ENCODE data around the gene B3GAT1.

Gene B3GAT1

DNA sequence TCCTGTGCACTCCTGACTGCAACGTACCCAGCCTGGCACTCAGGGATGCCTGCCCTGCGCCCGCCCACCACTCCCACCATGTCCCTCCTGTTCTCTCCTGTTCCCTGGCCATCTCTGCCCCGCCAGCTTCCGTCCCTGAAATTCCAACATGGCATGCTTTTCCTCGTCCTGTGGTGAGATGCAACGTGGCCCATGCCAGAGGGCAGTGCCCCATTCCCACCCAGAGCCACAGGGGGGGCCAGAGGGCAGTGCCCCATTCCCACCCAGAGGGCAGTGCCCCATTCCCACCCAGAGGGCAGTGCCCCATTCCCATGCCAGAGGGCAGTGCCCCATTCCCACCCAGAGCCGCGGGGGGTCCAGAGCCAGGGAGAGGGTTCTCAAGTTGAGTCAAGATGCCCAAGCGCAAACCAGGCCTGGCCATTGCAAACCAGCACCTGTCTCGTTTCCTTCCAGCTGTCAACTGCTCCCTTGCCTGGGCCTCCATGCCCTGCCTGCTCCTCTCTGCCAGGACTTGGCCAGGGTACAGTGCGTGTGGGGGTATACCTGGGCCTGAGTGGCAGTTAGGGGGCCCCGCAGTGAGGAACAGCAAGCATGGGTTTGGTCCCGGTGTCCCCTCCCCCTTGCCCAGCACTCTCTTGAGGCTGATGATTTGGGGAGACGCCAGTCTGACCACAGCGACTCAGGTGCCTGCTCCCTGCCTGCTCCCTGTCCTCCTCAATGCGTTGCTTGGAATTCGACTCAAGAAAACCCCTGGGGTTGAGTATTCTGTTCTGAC, 14.6 kb downstream of the B3GAT1 start:
- DNase-seq = no peak
- no peak overlapping the region for H3K27ac ChIP-seq
- no peak overlapping the region for H3K4me3 ChIP-seq (ENCODE audit: low read depth, low read length)
- in situ Hi-C loops (cut with HindIII; ENCODE audit: low pct_ligation_motif_present, low sequenced_read_pairs) = no loop called here
- TF ChIP-seq, protein P1, sequence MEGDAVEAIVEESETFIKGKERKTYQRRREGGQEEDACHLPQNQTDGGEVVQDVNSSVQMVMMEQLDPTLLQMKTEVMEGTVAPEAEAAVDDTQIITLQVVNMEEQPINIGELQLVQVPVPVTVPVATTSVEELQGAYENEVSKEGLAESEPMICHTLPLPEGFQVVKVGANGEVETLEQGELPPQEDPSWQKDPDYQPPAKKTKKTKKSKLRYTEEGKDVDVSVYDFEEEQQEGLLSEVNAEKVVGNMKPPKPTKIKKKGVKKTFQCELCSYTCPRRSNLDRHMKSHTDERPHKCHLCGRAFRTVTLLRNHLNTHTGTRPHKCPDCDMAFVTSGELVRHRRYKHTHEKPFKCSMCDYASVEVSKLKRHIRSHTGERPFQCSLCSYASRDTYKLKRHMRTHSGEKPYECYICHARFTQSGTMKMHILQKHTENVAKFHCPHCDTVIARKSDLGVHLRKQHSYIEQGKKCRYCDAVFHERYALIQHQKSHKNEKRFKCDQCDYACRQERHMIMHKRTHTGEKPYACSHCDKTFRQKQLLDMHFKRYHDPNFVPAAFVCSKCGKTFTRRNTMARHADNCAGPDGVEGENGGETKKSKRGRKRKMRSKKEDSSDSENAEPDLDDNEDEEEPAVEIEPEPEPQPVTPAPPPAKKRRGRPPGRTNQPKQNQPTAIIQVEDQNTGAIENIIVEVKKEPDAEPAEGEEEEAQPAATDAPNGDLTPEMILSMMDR (IDR thresholded peaks at IDR 0.05; ENCODE audit: low read depth, low read length, missing control alignments) = no peak
- no peaks in the 10 kb centered on the region for H3K27me3 ChIP-seq (replicated peaks)
- H3K36me3 ChIP-seq (replicated peaks) = no peaks in the 10 kb centered on the region

DNA sequence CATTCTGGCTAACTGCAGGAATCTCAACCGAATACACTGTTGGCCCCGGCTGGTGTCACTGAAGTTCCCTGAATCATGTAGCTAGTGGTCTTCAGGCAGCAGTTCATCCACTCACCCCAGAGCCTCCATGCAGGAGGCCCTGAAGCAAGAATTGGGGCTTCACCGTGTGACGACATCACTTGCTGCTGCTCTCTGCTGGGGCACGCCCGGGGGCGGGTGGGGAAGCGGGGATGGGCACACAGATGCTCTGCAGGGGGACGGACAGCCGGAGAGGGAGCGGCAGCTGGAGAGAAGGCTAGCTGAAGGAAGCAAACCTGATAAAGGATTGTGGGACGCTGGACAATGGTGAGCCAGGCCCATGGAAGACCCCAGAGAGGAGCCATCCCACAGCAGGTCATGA, 17.0 kb downstream of the B3GAT1 start:
- Histone ChIP-seq H3K27me3 (replicated peaks) (no peaks in the 10 kb centered on the region), H3K4me3 (ENCODE audit: low read depth, low read length) (no peak overlapping the region), H3K27ac (no peak overlapping the region), H3K36me3 (replicated peaks) (no peaks in the 10 kb centered on the region)
- in situ Hi-C loops (cut with HindIII; ENCODE audit: low pct_ligation_motif_present, low sequenced_read_pairs) = no loop called here
- TF ChIP-seq, protein P1 (IDR thresholded peaks at IDR 0.05; ENCODE audit: low read depth, low read length, missing control alignments) = no peak
- DNase-seq = no peak

DNA sequence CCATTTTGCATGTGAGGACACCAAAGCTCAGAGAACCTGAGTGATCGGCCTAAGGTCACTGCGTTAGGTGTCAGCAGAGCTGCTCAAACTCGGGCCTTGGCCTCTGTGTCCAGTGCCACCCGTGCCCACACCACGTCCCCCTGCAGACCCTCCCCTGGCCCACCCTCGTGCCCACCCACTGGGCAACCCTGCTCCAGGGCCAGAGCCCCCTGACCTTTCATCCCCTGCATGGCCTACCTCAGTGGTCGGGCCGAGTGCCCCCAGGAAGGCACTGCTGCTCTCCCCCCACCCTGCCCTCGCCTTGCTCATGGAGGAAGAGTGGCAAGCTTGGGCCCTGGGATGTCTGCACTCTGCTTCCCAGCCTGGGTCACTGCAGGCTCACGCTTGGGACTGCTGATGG, 17.7 kb downstream of the B3GAT1 start:
- H3K27me3 ChIP-seq (replicated peaks) = no peaks in the 10 kb centered on the region
- H3K36me3 ChIP-seq (replicated peaks) = no peaks in the 10 kb centered on the region
- H3K4me3 ChIP-seq (ENCODE audit: low read depth, low read length) = no peak overlapping the region
- DNase-seq = no peak
- H3K27ac ChIP-seq = no peak overlapping the region
- TF ChIP-seq, protein P1 (IDR thresholded peaks at IDR 0.05; ENCODE audit: low read depth, low read length, missing control alignments) = no peak
- in situ Hi-C loops (cut with HindIII; ENCODE audit: low pct_ligation_motif_present, low sequenced_read_pairs) = no loop called here

DNA sequence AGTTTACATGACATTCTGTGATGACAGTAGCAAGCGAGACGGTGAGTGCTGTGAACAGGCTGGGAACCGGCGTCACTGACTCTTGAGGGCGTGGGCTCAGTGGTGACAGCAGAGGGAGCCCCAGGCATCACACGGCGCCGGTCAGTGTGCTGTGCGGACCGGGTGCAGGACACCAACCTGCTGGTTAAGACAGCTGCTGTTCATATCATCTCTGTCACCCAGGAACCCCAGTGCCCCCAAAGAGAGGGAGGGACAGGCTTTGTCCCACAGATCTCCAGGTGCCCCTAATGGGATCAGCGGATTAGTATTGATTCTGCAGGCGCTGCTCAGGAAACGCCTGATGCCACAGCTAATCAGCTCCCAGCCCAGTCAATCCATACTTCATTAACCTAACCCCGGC, 18.4 kb downstream of the B3GAT1 start:
- in situ Hi-C loops (cut with HindIII; ENCODE audit: low pct_ligation_motif_present, low sequenced_read_pairs) = no loop called here
- TF ChIP-seq, protein P1 (IDR thresholded peaks at IDR 0.05; ENCODE audit: low read depth, low read length, missing control alignments) = no peak
- H3K36me3 ChIP-seq (replicated peaks) = no peaks in the 10 kb centered on the region

DNA sequence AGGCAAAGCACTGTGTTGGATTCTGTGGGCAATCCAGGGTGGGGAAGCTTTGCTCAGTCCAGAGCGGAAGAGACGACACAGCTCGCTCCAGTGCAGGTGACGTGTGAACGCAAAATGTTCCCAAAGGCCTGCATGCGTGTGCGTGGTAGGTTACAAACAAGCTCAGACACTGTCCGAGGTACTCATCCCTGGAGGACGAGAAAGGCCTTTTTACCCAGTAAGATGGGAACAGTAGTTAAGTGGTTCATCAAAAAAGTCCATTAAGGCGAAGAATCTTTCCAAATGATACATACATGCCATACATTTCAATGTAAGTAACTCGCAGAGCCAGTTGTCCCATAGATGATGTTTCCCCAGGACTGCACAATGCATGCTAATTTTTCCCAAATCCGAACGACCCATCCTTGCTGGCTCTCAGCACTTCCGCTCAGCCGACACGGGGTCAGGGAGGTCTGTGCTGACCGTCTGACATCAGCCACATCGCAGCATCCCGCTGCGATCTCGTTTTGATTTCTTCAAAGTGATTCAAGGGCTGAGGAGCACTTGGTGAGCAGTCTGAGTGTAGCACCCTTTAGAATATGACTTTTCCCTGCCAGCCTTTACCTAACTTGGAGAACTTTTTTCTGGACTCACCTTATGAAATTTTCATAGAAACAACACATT, 19.0 kb downstream of the B3GAT1 start:
- in situ Hi-C loops (cut with HindIII; ENCODE audit: low pct_ligation_motif_present, low sequenced_read_pairs) = no loop called here
- DNase-seq = no peak
- no peak overlapping the region for H3K4me3 ChIP-seq (ENCODE audit: low read depth, low read length)
- H3K27me3 ChIP-seq (replicated peaks) = no peaks in the 10 kb centered on the region
- H3K36me3 ChIP-seq (replicated peaks) = no peaks in the 10 kb centered on the region
- H3K27ac ChIP-seq = no peak overlapping the region
- TF ChIP-seq, protein P1 (IDR thresholded peaks at IDR 0.05; ENCODE audit: low read depth, low read length, missing control alignments) = no peak

More for the DNA sequence above, 18.4 kb downstream of the B3GAT1 start:
- no peak for DNase-seq
- H3K27ac ChIP-seq = no peak overlapping the region
- H3K27me3 ChIP-seq (replicated peaks) = no peaks in the 10 kb centered on the region
- no peak overlapping the region for H3K4me3 ChIP-seq (ENCODE audit: low read depth, low read length)
